ENCODE measurements around the gene RSAD1. TPM values are rescaled to one million over a fixed set of nuclear protein-coding genes. Genes with fewer than 3 reads are reported as not detected.

Gene RSAD1
- polyA plus RNA-seq, 2 donors: 11.9 to 16.9 TPM

- H3K27ac ChIP-seq (ENCODE audit: low read depth in 2 of 2, low read length in 1 of 2): no peak overlapping the region
- no peaks in the 10 kb centered on the region for H3K27me3 ChIP-seq (ENCODE audit: control insufficient read depth in 1 of 2, insufficient read depth in 2 of 2, low read length in 2 of 2)
- WGBS, 2 donors: 97 to 98% methylated on average over 2 of the region's 2 CpGs
- H3K9me3 ChIP-seq (ENCODE audit: control insufficient read depth in 2 of 2, insufficient read depth in 1 of 2, low read depth in 1 of 2, low read length in 1 of 2): no peaks in the 10 kb centered on the region
- H3K4me1 ChIP-seq (ENCODE audit: control insufficient read depth in 2 of 2, insufficient read depth in 2 of 2, low read length in 1 of 2): no peaks in the 10 kb centered on the region
- H3K36me3 ChIP-seq (ENCODE audit: control insufficient read depth in 2 of 2, insufficient read depth in 2 of 2, low read length in 1 of 2): no peaks in the 10 kb centered on the region
- no peak overlapping the region for H3K4me3 ChIP-seq (ENCODE audit: low read depth in 1 of 2, low read length in 2 of 2)
Observed at GRCh38 chr17:50499721-50500120, 21.1 kb downstream of the RSAD1 start.

GRCh38 chr17:50501054-50501453 lies 22.4 kb downstream of the RSAD1 start:
- Histone ChIP-seq H3K27ac (ENCODE audit: low read depth in 2 of 2, low read length in 1 of 2) (no peak overlapping the region), H3K27me3 (ENCODE audit: control insufficient read depth in 1 of 2, insufficient read depth in 2 of 2, low read length in 2 of 2) (no peaks in the 10 kb centered on the region), H3K4me3 (ENCODE audit: low read depth in 1 of 2, low read length in 2 of 2) (no peak overlapping the region), H3K4me1 (ENCODE audit: control insufficient read depth in 2 of 2, insufficient read depth in 2 of 2, low read length in 1 of 2) (peaks cover 0 to 3% of the 10 kb centered on the region in 2 donors), H3K36me3 (ENCODE audit: control insufficient read depth in 2 of 2, insufficient read depth in 2 of 2, low read length in 1 of 2) (no peaks in the 10 kb centered on the region), H3K9me3 (ENCODE audit: control insufficient read depth in 2 of 2, insufficient read depth in 1 of 2, low read depth in 1 of 2, low read length in 1 of 2) (no peaks in the 10 kb centered on the region)
- WGBS, 2 donors: 29 to 37% methylated on average over 5 of the region's 5 CpGs

GRCh38 chr17:50502301-50502990 lies 23.8 kb downstream of the RSAD1 start:
- H3K27ac ChIP-seq (ENCODE audit: low read depth in 2 of 2, low read length in 1 of 2): no peak overlapping the region
- 83 to 88% methylated on average over 9 of the region's 9 CpGs for WGBS, 2 donors
- H3K9me3 ChIP-seq (ENCODE audit: control insufficient read depth in 2 of 2, insufficient read depth in 1 of 2, low read depth in 1 of 2, low read length in 1 of 2): no peaks in the 10 kb centered on the region
- no peak overlapping the region for H3K4me3 ChIP-seq (ENCODE audit: low read depth in 1 of 2, low read length in 2 of 2)
- peaks cover 0 to 3% of the 10 kb centered on the region in 2 donors for H3K4me1 ChIP-seq (ENCODE audit: control insufficient read depth in 2 of 2, insufficient read depth in 2 of 2, low read length in 1 of 2)
- no peaks in the 10 kb centered on the region for H3K36me3 ChIP-seq (ENCODE audit: control insufficient read depth in 2 of 2, insufficient read depth in 2 of 2, low read length in 1 of 2)
- no peaks in the 10 kb centered on the region for H3K27me3 ChIP-seq (ENCODE audit: control insufficient read depth in 1 of 2, insufficient read depth in 2 of 2, low read length in 2 of 2)

- Histone ChIP-seq H3K4me3 (ENCODE audit: low read depth in 1 of 2, low read length in 2 of 2) (no peak overlapping the region), H3K9me3 (ENCODE audit: control insufficient read depth in 2 of 2, insufficient read depth in 1 of 2, low read depth in 1 of 2, low read length in 1 of 2) (no peaks in the 10 kb centered on the region)
Observed at GRCh38 chr17:50505591-50506130, 27.0 kb downstream of the RSAD1 start.

GRCh38 chr17:50506298-50506697 lies 27.6 kb downstream of the RSAD1 start:
- Histone ChIP-seq H3K4me3 (ENCODE audit: low read depth in 1 of 2, low read length in 2 of 2) (no peak overlapping the region), H3K27ac (ENCODE audit: low read depth in 2 of 2, low read length in 1 of 2) (no peak overlapping the region), H3K36me3 (ENCODE audit: control insufficient read depth in 2 of 2, insufficient read depth in 2 of 2, low read length in 1 of 2) (no peaks in the 10 kb centered on the region), H3K9me3 (ENCODE audit: control insufficient read depth in 2 of 2, insufficient read depth in 1 of 2, low read depth in 1 of 2, low read length in 1 of 2) (no peaks in the 10 kb centered on the region), H3K27me3 (ENCODE audit: control insufficient read depth in 1 of 2, insufficient read depth in 2 of 2, low read length in 2 of 2) (no peaks in the 10 kb centered on the region), H3K4me1 (ENCODE audit: control insufficient read depth in 2 of 2, insufficient read depth in 2 of 2, low read length in 1 of 2) (peaks cover 0 to 6% of the 10 kb centered on the region in 2 donors)
- 76% methylated on average over 7 of the region's 7 CpGs for WGBS, 2 donors

More at GRCh38 chr17:50505591-50506130, 27.0 kb downstream of the RSAD1 start:
- peaks cover 0 to 6% of the 10 kb centered on the region in 2 donors for H3K4me1 ChIP-seq (ENCODE audit: control insufficient read depth in 2 of 2, insufficient read depth in 2 of 2, low read length in 1 of 2)
- no peaks in the 10 kb centered on the region for H3K36me3 ChIP-seq (ENCODE audit: control insufficient read depth in 2 of 2, insufficient read depth in 2 of 2, low read length in 1 of 2)
- no peaks in the 10 kb centered on the region for H3K27me3 ChIP-seq (ENCODE audit: control insufficient read depth in 1 of 2, insufficient read depth in 2 of 2, low read length in 2 of 2)
- no peak overlapping the region for H3K27ac ChIP-seq (ENCODE audit: low read depth in 2 of 2, low read length in 1 of 2)
- WGBS, 2 donors: 40 to 45% methylated on average over 7 of the region's 7 CpGs

GRCh38 chr17:50507871-50508572 lies 29.4 kb downstream of the RSAD1 start, which contains the start of gene MYCBPAP:
TSS of gene MYCBPAP (plus strand) at chr17:50508439. CDS start at chr17:50508675, 236 bp downstream.
- no peaks in the 10 kb centered on the region for H3K9me3 ChIP-seq (ENCODE audit: control insufficient read depth in 2 of 2, insufficient read depth in 1 of 2, low read depth in 1 of 2, low read length in 1 of 2)
- H3K36me3 ChIP-seq (ENCODE audit: control insufficient read depth in 2 of 2, insufficient read depth in 2 of 2, low read length in 1 of 2): no peaks in the 10 kb centered on the region
- H3K4me3 ChIP-seq (ENCODE audit: low read depth in 1 of 2, low read length in 2 of 2): peak within 1 kb of the TSS; percentile 53 to 55
- H3K4me1 ChIP-seq (ENCODE audit: control insufficient read depth in 2 of 2, insufficient read depth in 2 of 2, low read length in 1 of 2): peaks cover 0 to 6% of the 10 kb centered on the region in 2 donors
- no peaks in the 10 kb centered on the region for H3K27me3 ChIP-seq (ENCODE audit: control insufficient read depth in 1 of 2, insufficient read depth in 2 of 2, low read length in 2 of 2)
- H3K27ac ChIP-seq (ENCODE audit: low read depth in 2 of 2, low read length in 1 of 2): peak within 1 kb of the TSS in 1 of 2 donors; percentile 35
- 11% methylated on average over 54 to 66 of the region's 66 CpGs for WGBS, 2 donors

- 32 to 39% methylated on average over 32 of the region's 32 CpGs for WGBS, 2 donors
- no peaks in the 10 kb centered on the region for H3K9me3 ChIP-seq (ENCODE audit: control insufficient read depth in 2 of 2, insufficient read depth in 1 of 2, low read depth in 1 of 2, low read length in 1 of 2)
- peak overlapping the region in 1 of 2 donors; percentile 35 for H3K27ac ChIP-seq (ENCODE audit: low read depth in 2 of 2, low read length in 1 of 2)
- peaks cover 0 to 6% of the 10 kb centered on the region in 2 donors for H3K4me1 ChIP-seq (ENCODE audit: control insufficient read depth in 2 of 2, insufficient read depth in 2 of 2, low read length in 1 of 2)
- H3K36me3 ChIP-seq (ENCODE audit: control insufficient read depth in 2 of 2, insufficient read depth in 2 of 2, low read length in 1 of 2): no peaks in the 10 kb centered on the region
- peak overlapping the region; percentile 53 to 55 for H3K4me3 ChIP-seq (ENCODE audit: low read depth in 1 of 2, low read length in 2 of 2)
- no peaks in the 10 kb centered on the region for H3K27me3 ChIP-seq (ENCODE audit: control insufficient read depth in 1 of 2, insufficient read depth in 2 of 2, low read length in 2 of 2)
Observed at GRCh38 chr17:50508573-50509460, 30.2 kb downstream of the RSAD1 start.

- Histone ChIP-seq H3K9me3 (ENCODE audit: control insufficient read depth in 2 of 2, insufficient read depth in 1 of 2, low read depth in 1 of 2, low read length in 1 of 2) (no peaks in the 10 kb centered on the region), H3K4me1 (ENCODE audit: control insufficient read depth in 2 of 2, insufficient read depth in 2 of 2, low read length in 1 of 2) (peaks cover 0 to 4% of the 10 kb centered on the region in 2 donors), H3K27ac (ENCODE audit: low read depth in 2 of 2, low read length in 1 of 2) (no peak overlapping the region), H3K4me3 (ENCODE audit: low read depth in 1 of 2, low read length in 2 of 2) (no peak overlapping the region), H3K36me3 (ENCODE audit: control insufficient read depth in 2 of 2, insufficient read depth in 2 of 2, low read length in 1 of 2) (no peaks in the 10 kb centered on the region), H3K27me3 (ENCODE audit: control insufficient read depth in 1 of 2, insufficient read depth in 2 of 2, low read length in 2 of 2) (no peaks in the 10 kb centered on the region)
- 13 to 18% methylated on average over 3 of the region's 3 CpGs for WGBS, 2 donors
Observed at GRCh38 chr17:50511058-50511457, 32.4 kb downstream of the RSAD1 start.

GRCh38 chr17:50513495-50513894 lies 34.8 kb downstream of the RSAD1 start:
- no peaks in the 10 kb centered on the region for H3K9me3 ChIP-seq (ENCODE audit: control insufficient read depth in 2 of 2, insufficient read depth in 1 of 2, low read depth in 1 of 2, low read length in 1 of 2)
- H3K27ac ChIP-seq (ENCODE audit: low read depth in 2 of 2, low read length in 1 of 2): no peak overlapping the region
- peaks cover 0 to 4% of the 10 kb centered on the region in 2 donors for H3K4me1 ChIP-seq (ENCODE audit: control insufficient read depth in 2 of 2, insufficient read depth in 2 of 2, low read length in 1 of 2)
- no peaks in the 10 kb centered on the region for H3K36me3 ChIP-seq (ENCODE audit: control insufficient read depth in 2 of 2, insufficient read depth in 2 of 2, low read length in 1 of 2)
- no peak overlapping the region for H3K4me3 ChIP-seq (ENCODE audit: low read depth in 1 of 2, low read length in 2 of 2)
- 60 to 76% methylated on average over 4 of the region's 4 CpGs for WGBS, 2 donors
- H3K27me3 ChIP-seq (ENCODE audit: control insufficient read depth in 1 of 2, insufficient read depth in 2 of 2, low read length in 2 of 2): no peaks in the 10 kb centered on the region
